GM19397 (cell line): ENCODE results near the gene RAD51B.
"Not testable (repeated sequence)": the region's sequence is repeated elsewhere in the genome, so short reads cannot be mapped to it uniquely, and the experiment has no call there.

Experiments used
- ATAC-seq: cut with Tn5 transposase; IDR thresholded peaks from one replicate; pipeline ENCODE4 v1.9.1; 2021; ENCODE audit warnings: mild to moderate bottlenecking, moderate library complexity; ENCODE audit not compliant: unreplicated experiment

Gene RAD51B

GRCh38 chr14:68414121-68414520, 594.5 kb downstream of the RAD51B start:
- ATAC-seq = no peak

DNA sequence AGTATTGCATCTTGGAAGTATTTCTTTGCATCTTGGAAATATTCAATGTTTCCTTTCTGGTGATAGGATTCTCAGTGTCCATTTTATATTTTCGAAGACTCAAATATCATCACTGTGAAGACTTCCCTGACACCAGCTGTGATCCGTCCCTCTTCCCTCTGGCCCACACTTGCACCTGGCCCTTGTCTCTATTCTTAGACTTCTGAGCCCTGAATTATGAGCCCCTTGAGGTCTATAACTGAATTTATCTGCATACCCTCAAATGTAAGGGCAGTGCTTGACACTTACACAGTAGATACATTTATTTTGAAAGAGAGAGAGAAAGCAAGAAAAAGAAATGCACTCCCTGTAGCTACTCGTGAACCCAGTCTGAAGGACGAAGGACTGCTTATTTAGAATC, 596.6 kb downstream of the RAD51B start:
- no peak for ATAC-seq

GRCh38 chr14:68417009-68417650, 597.6 kb downstream of the RAD51B start:
- ATAC-seq = no peak

DNA sequence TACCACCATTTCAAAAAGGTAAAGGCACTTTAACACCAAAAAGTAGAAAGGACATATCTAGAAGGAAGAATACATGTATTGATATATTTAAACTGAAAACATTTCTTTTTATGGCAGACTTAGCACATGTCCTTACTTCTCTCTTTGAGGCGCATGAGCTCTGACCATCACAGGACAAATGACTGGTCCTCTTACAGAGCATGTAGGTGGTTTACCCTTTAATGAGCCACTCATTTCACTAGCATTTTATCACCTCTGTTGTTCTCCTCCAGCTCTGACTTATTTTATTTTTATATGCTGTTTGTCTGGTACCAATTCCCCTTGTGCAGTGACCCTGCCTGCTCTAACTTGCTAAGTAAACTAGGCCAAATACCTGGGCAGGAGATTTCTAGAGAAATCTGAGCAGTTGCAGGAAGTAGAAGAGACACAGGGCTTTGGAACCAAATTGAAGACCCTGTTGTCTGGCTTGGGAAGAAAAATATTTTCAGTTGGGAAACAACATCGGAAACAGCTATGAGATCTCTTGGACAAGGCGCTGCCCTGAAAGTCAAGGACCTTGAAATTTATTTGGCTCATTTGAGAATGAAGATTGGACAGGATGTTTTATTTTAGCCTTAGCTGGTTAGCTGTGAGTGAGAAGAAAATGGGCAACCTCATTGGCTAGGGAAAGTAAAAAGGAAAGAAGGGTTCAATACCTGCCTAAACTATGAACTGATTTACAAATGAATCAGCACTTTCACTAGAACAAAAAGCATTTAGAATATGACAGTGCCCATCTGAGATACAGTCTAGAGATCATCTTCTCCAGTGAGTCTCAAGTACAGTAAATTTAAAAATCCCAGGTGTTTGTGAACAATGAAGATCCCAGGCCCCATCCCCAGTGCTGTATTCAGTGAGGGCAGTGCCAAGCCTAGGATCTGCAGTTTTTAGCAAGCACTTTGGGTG, 598.9 kb downstream of the RAD51B start:
- no peak for ATAC-seq

- no peak for ATAC-seq
Measured at GRCh38 chr14:68420350-68420749, 600.8 kb downstream of the RAD51B start.

GRCh38 chr14:68421116-68421515, 601.5 kb downstream of the RAD51B start:
- ATAC-seq = no peak

DNA sequence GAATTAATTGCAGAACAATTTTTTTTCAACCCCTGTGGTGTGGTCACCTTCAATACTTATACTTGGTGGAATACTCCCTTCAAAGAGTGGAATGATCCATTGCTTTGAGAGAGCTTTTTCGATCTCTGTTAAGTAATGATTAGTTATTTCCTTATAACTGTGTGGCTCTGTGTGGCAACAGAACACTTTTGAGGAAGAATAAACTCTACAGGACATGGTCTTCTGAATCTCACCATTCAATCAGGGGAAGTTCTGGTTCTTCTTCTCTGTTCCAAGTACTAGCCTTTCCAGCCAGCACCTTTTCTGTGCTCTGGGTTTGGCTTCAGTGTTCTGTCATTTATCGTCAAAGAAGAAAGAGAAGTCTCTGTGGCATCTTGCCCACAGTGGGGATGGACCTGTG, 604.1 kb downstream of the RAD51B start:
- ATAC-seq = no peak

GRCh38 chr14:68424443-68425172, 605.0 kb downstream of the RAD51B start:
- no peak for ATAC-seq

- ATAC-seq = no peak
Measured at GRCh38 chr14:68426661-68427549, 607.3 kb downstream of the RAD51B start.

GRCh38 chr14:68427550-68427890, 607.9 kb downstream of the RAD51B start:
- ATAC-seq = no peak

GRCh38 chr14:68428900-68429299, 609.3 kb downstream of the RAD51B start:
- ATAC-seq = not testable (repeated sequence)

GRCh38 chr14:68434173-68434572, 614.6 kb downstream of the RAD51B start:
- ATAC-seq = not testable (repeated sequence)

GRCh38 chr14:68435631-68436030, 616.1 kb downstream of the RAD51B start:
- not testable (repeated sequence) for ATAC-seq

- ATAC-seq = no peak
Measured at GRCh38 chr14:68439676-68440075, 620.1 kb downstream of the RAD51B start.

DNA sequence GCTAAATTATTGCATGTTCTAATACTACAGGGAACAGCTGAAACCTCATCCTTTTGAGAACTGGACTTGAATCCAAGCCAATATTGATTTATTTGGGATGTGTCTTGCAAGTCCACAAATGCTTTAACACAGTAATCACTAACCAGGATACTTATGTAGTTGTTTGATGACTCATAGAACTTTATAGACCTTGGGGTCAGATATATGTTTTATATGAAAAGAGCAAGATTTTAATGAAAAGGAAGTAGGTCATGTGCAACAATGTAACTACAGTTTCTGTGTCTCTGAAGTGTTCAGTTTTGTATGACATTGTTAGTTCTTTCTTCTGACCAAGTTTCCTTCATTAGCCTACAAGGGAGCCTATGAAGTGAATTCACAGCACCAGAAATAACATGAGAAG, 621.2 kb downstream of the RAD51B start:
- ATAC-seq = no peak

DNA sequence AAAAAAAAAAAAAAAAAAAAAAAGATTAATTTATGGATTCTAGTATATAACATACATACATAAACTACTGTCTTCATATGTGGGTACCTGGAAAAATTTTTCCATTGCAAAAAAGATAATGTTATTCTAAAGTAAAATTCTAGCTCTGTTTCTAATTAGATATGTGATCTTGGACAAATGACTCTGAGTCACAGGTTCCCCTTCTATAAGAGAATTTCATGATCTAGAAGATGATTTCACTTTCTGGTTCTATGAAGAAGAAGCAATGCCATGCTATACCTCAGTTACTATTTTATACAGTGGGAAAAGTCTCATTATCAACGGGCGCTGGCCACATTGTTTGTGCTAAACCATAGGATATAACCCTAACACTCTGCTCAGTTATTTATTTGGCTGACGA, 622.0 kb downstream of the RAD51B start:
- ATAC-seq = no peak

DNA sequence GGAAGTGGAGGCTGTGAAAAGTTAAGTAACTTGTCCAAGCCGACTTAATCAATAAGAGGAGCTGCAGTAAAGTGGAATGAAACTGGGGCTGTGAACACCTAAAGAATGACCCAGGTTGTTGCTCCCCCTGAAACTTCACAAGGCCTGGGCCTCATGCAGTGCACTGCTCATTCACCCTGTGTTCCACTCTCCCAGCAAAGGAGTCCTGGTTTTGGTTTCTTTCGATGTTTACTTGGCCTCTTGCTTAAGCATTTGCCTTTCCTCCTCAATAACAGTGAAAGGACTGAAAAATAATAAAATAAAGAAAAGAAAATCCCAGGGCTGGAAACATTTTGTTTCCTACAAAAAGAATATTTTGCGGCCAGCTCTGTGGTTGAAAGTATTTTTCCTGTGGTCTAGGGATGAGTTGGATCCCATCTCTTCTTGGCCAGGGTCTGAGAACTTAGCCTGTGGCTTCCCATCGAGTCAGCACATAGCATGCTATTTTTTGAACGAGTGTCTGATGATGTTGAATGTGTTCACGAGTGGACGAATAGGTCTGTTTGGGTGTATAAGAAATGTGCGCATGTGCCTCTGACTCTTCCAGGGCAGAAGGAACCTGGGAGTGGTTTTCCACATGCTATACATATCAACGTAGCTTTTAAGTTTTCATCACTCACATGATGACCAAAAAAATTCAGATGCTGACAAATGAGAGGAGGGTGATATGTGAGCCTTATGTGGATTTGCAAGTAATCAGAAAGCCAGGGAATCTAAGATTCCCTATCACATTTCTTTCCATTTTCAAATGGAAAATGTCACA, 623.5 kb downstream of the RAD51B start:
- no peak for ATAC-seq

DNA sequence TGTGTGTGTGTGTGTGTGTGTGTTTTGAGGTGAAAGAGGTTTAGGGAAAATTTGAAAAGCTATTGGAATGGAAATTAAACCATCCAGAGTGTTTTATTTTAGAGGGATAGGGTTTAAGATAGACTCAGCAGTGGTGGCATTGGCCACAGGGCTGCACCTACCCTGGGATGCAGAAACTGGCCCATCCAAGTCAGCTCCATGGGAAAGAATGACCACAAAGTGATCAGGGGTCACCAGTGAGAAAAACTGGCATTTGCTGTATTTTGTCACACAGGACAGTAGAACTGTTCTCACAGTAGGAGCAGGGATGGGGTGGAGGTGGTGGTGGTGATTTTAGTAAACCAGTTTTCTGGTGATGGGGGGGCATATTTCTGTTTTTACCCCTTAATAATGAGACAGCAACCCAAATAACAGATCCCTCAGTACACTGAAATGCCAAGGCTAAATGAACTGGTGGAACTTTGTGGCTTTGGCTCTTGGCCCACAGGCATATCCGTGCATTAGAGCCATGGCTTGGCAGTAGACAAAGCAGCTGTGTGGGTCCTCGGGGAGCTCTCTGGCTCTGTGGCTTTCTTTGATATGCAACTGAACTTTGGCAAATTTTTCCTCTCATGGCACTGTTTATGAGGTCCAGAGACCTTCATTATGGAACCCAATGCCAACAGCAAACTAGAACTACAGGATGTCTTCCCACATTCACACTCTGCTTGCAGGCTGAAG, 625.0 kb downstream of the RAD51B start:
- ATAC-seq = no peak
